ENCODE measurements around the gene GUK1. TPM values are rescaled to one million over a fixed set of nuclear protein-coding genes. Genes with fewer than 3 reads are reported as not detected.

GUK1 gene
- total RNA-seq, 4 donors from 2014 or later = 234 to 504 (median 299) TPM

DNA sequence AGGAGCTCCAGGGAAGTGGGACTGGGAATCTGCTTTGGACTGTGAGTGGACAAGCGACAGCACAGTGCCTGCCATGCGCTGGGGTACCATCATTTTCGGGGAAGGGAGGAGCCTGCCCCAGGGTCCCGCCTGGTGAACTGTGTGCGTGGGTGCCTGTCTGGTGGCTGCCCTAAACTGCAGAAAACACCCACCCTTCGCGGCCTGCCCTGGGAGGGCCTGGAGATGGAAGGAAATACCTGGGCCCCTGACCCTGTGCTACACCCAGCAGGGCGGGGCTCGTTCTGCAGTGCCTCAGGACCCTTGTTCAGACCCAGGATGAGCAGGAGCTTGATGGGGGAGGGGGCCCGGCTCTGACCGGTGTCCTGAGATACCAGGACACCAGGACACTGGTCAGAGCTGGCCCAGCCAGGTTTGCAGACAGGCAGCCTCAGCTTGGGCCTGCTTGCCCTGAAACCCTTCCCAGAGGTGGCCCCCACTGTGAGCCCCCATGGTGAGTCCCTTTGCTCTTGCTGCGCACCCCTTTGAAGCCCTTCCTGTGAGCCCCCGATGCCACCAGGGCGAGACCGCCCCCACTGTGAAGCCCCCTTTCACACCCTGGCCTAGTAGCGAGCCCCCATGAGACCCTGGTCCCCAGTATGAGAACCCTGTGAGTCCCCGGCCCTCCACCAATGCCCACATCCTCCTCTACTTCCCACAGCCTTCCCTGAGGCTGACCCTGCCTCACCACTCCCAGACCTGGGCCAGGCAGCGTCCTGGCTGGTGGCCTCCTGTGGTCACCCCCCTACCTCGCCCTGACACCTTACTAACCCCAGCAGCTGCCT, 12.2 kb downstream of the GUK1 start:
- 77 to 81% methylated on average over 3 of the region's 19 CpGs for WGBS, 2 donors (ENCODE audit: low coverage in 1 of 2)
- Histone ChIP-seq H3K27me3 (no peaks in the 10 kb centered on the region), H3K36me3 (peaks cover 0 to 19% of the 10 kb centered on the region in 2 donors), H3K4me3 (no peak overlapping the region), H3K27ac (peak overlapping the region in 3 of 4 donors; percentile 88 to 98 (median 91)), H3K9me3 (no peaks in the 10 kb centered on the region), H3K4me1 (peaks cover 6 to 77% (median 45%) of the 10 kb centered on the region in 3 donors)
- no peak for ATAC-seq
- no peak for TF ChIP-seq POLR2AphosphoS5 (IDR thresholded peaks at IDR 0.05)
- no peak for TF ChIP-seq EP300 (IDR thresholded peaks at IDR 0.05)
- no peak for TF ChIP-seq POLR2A (IDR thresholded peaks at IDR 0.05)
- TF ChIP-seq, protein P1, sequence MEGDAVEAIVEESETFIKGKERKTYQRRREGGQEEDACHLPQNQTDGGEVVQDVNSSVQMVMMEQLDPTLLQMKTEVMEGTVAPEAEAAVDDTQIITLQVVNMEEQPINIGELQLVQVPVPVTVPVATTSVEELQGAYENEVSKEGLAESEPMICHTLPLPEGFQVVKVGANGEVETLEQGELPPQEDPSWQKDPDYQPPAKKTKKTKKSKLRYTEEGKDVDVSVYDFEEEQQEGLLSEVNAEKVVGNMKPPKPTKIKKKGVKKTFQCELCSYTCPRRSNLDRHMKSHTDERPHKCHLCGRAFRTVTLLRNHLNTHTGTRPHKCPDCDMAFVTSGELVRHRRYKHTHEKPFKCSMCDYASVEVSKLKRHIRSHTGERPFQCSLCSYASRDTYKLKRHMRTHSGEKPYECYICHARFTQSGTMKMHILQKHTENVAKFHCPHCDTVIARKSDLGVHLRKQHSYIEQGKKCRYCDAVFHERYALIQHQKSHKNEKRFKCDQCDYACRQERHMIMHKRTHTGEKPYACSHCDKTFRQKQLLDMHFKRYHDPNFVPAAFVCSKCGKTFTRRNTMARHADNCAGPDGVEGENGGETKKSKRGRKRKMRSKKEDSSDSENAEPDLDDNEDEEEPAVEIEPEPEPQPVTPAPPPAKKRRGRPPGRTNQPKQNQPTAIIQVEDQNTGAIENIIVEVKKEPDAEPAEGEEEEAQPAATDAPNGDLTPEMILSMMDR (IDR thresholded peaks at IDR 0.05) = no peak

DNA sequence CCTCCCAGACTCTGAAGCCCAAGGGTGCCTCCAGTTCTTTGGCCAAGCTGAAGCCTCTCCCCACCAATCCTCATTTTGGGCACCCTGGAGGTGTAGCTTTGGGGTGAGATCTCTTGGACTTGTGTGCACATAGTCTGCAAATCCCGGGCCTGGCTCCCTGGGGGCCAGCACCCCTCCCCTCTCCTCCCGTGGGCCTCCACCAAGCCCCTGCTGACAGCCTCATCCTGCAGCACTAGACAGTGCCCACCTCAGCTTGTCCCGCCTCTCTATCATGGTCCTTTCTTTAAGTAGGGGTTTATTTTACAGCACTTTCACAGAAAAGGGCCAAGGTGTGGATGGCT, 12.8 kb downstream of the GUK1 start:
- TF ChIP-seq, protein P1 (IDR thresholded peaks at IDR 0.05) = no peak
- TF ChIP-seq POLR2AphosphoS5 (IDR thresholded peaks at IDR 0.05) (no peak), EP300 (IDR thresholded peaks at IDR 0.05) (no peak), POLR2A (IDR thresholded peaks at IDR 0.05) (no peak)
- Histone ChIP-seq H3K4me3 (no peak overlapping the region), H3K4me1 (peaks cover 6 to 71% (median 45%) of the 10 kb centered on the region in 3 donors), H3K9me3 (no peaks in the 10 kb centered on the region), H3K27ac (peak overlapping the region in 2 of 4 donors; percentile 22 to 88), H3K36me3 (peaks cover 0 to 13% of the 10 kb centered on the region in 2 donors), H3K27me3 (no peaks in the 10 kb centered on the region)
- 45% methylated on average over 3 of the region's 3 CpGs; no CpG with 5 or more reads in 1 of the 2 donors for WGBS, 2 donors (ENCODE audit: low coverage in 1 of 2)
- no peak for ATAC-seq

DNA sequence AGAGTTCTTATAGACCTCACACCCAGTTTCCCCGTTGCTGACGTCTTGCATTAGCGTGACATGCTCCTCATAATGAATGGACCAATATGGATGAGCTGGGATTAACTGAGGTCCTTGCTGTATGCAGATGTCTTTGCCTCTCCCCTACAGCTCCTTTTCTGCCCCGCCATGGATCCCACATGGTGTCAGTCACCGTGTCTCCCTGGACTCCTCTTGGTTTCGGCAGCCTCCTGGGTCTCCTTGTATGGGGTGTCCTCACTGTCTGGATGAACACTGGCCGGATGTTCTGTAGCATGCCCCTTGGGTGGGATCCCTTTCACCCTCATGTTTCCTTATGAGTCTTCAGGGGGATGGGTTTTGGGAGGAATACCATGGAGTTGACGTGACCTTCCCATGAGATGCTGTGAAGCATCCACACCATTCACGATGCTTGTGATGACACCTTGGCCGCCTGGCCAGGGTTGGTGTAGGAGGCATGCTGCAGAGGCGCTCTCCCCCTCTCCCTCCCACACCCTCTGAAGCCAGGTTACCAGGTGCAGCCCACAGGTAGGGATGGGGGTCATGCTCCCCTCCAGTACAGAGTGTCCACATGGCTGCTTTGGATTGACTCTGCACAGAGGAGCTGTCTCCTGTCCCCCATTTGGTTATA, 14.1 kb downstream of the GUK1 start:
- no peak for ATAC-seq
- peaks cover 0 to under 1% of the 10 kb centered on the region in 2 donors for H3K36me3 ChIP-seq
- WGBS, 2 donors (ENCODE audit: low coverage in 1 of 2) = 88 to 94% methylated on average over 3 to 10 of the region's 11 CpGs
- H3K9me3 ChIP-seq = no peaks in the 10 kb centered on the region
- peaks cover 6 to 64% (median 33%) of the 10 kb centered on the region in 3 donors for H3K4me1 ChIP-seq
- no peaks in the 10 kb centered on the region for H3K27me3 ChIP-seq
- TF ChIP-seq POLR2A (IDR thresholded peaks at IDR 0.05) (no peak), POLR2AphosphoS5 (IDR thresholded peaks at IDR 0.05) (no peak), EP300 (IDR thresholded peaks at IDR 0.05) (no peak)
- TF ChIP-seq, protein P1 (IDR thresholded peaks at IDR 0.05) = no peak
- no peak overlapping the region for H3K27ac ChIP-seq
- no peak overlapping the region for H3K4me3 ChIP-seq

DNA sequence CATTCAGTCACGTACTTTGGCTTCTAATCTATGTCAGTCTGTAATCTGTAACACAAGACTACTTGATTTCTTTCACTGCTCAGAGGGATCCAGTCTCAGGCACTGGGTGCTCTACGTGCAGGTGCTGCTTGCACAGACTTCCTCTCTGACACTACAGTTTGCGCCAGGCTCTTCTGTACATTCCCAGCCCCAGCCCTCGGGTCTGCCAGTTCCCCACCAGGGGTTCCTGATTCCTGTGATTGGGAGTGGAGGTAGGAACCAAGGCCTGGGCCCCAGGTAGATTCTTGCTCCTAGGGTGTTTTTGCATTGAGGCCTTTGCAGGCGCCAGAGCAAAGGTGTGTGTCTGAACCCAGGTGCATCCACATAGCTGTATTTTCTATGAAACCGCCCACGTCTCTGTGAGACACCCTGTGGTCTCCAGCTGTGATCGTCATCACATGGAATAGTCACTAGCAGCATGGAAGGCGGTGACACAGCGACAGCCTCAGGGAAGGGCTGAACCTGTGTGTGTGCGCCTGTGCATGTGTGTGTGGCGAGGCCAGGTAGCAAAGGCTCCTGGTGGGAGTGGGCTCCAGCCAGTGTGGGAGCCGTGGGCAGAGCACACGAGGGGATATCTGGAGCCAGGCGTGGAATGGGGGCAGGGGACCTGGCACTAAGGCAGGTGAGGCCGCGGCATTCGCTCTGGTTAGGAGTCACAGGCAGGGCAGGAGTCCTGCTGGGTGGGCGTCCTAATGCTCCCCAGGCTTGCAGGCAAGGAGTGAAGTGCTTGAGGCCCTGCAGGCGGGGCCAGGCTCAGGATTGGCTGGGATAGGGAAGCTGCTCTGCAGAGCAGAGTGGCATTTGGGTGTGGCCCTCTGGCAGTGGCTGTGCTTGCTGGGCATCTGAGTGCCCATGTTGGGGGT, 14.8 kb downstream of the GUK1 start:
- Histone ChIP-seq H3K27me3 (no peaks in the 10 kb centered on the region), H3K4me1 (peaks cover 6 to 64% (median 25%) of the 10 kb centered on the region in 3 donors), H3K4me3 (no peak overlapping the region), H3K27ac (no peak overlapping the region), H3K36me3 (no peaks in the 10 kb centered on the region), H3K9me3 (no peaks in the 10 kb centered on the region)
- 89 to 97% methylated on average over 6 to 9 of the region's 20 CpGs for WGBS, 2 donors (ENCODE audit: low coverage in 1 of 2)
- ATAC-seq = no peak
- TF ChIP-seq POLR2AphosphoS5 (IDR thresholded peaks at IDR 0.05) = no peak
- TF ChIP-seq, protein P1 (IDR thresholded peaks at IDR 0.05) = no peak
- TF ChIP-seq POLR2A (IDR thresholded peaks at IDR 0.05) = no peak
- TF ChIP-seq EP300 (IDR thresholded peaks at IDR 0.05) = no peak

All from gastroesophageal sphincter (tissue), 4 donors.